Neuronal stem cell (in vitro differentiated cells): ENCODE measurements around the gene RNF25.

Source experiments
- DNase-seq: peaks from one replicate; pipeline ENCODE4 v3.0.0-alpha.2; 2013; ENCODE audit warnings: low spot score
- H2AFZ ChIP-seq: one replicate; pipeline ENCODE4 v1.6.1; 2013; ENCODE audit warnings: mild to moderate bottlenecking, low read length, inconsistent platforms
- H2AK5ac ChIP-seq: 2 replicates; pipeline ENCODE4 v1.6.1; 2013; ENCODE audit warnings: low read depth, mild to moderate bottlenecking, inconsistent platforms, low read length, moderate library complexity, mixed read lengths
- H2BK120ac ChIP-seq: 2 replicates; pipeline ENCODE4 v1.6.1; 2013; ENCODE audit warnings: low read depth, mild to moderate bottlenecking, inconsistent platforms, low read length, moderate library complexity, mixed read lengths
- H2BK12ac ChIP-seq: one replicate; pipeline ENCODE4 v1.6.1; 2013; ENCODE audit warnings: low read length, inconsistent platforms
- H2BK15ac ChIP-seq: 2 replicates; pipeline ENCODE4 v1.6.1; 2013; ENCODE audit warnings: mild to moderate bottlenecking, low read length, inconsistent platforms, mixed read lengths
- H2BK5ac ChIP-seq: one replicate; pipeline ENCODE4 v1.6.1; 2013; ENCODE audit warnings: inconsistent platforms, mild to moderate bottlenecking, low read length, moderate library complexity
- H3K14ac ChIP-seq: one replicate; pipeline ENCODE4 v1.6.1; 2013; ENCODE audit warnings: low read length, inconsistent platforms
- H3K18ac ChIP-seq: 2 replicates; pipeline ENCODE4 v1.6.1; 2013; ENCODE audit warnings: low read length, inconsistent platforms
- H3K23ac ChIP-seq: 2 replicates; pipeline ENCODE4 v1.6.1; 2013; ENCODE audit warnings: low read depth, mild to moderate bottlenecking, mixed read lengths, low read length, inconsistent platforms; ENCODE audit not compliant: poor library complexity
- H3K27ac ChIP-seq: replicated peaks from 3 replicates; pipeline ENCODE4 v1.5.1; 2013; ENCODE audit warnings: low read length, inconsistent platforms
- H3K27me3 ChIP-seq, 3 experiments: 2 replicates each; pipeline ENCODE4 v1.6.1; 2013; ENCODE audit warnings: low read length in 3 of 3, mild to moderate bottlenecking in 2 of 3, inconsistent platforms in 1 of 3, low read depth in 1 of 3, mixed read lengths in 1 of 3, moderate library complexity in 1 of 3; ENCODE audit not compliant: control insufficient read depth in 3 of 3, insufficient read depth in 3 of 3
- H3K36me3 ChIP-seq, 2 donors: replicated peaks in 1 of 2; 2 replicates each; pipeline ENCODE4 v1.6.1; 2013; ENCODE audit warnings: low read length in 2 of 2; ENCODE audit not compliant: control insufficient read depth in 2 of 2, insufficient read depth in 2 of 2
- H3K4ac ChIP-seq: 2 replicates; pipeline ENCODE4 v1.6.1; 2013; ENCODE audit warnings: inconsistent platforms, mild to moderate bottlenecking, low read length, moderate library complexity
- H3K4me1 ChIP-seq, 2 donors: 1 replicate in 1 of 2; 2 replicates in 1 of 2; pipeline ENCODE4 v1.6.1; 2013; ENCODE audit warnings: low read length in 2 of 2, low read depth in 1 of 2; ENCODE audit not compliant: control insufficient read depth in 2 of 2, insufficient read depth in 1 of 2
- H3K4me2 ChIP-seq: one replicate; pipeline ENCODE4 v1.6.1; 2013; ENCODE audit warnings: mild to moderate bottlenecking, low read length, inconsistent platforms; ENCODE audit not compliant: insufficient read depth, poor library complexity, severe bottlenecking
- H3K4me3 ChIP-seq, 2 donors: 2 replicates each; pipeline ENCODE4 v1.5.1; 2013; ENCODE audit warnings: low read length in 2 of 2, mild to moderate bottlenecking in 2 of 2, inconsistent platforms in 1 of 2, moderate library complexity in 1 of 2
- H3K79me1 ChIP-seq: one replicate; pipeline ENCODE4 v1.6.1; 2013; ENCODE audit warnings: low read depth, mild to moderate bottlenecking, inconsistent platforms, low read length, moderate library complexity
- H3K9ac ChIP-seq: one replicate; pipeline ENCODE4 v1.6.1; 2013; ENCODE audit warnings: mild to moderate bottlenecking, low read depth, low read length, inconsistent platforms; ENCODE audit not compliant: poor library complexity
- H3K9me3 ChIP-seq, 2 donors: replicated peaks in 1 of 2; 2 replicates each; pipeline versions ENCODE3 to v1.6.1; 2013; ENCODE audit warnings: low read length in 2 of 2, mild to moderate bottlenecking in 2 of 2, inconsistent platforms in 1 of 2, low read depth in 1 of 2, mixed read lengths in 1 of 2, moderate library complexity in 1 of 2; ENCODE audit not compliant: control insufficient read depth in 2 of 2, insufficient read depth in 1 of 2
- H4K8ac ChIP-seq: one replicate; pipeline ENCODE4 v1.6.1; 2013; ENCODE audit warnings: low read depth, mild to moderate bottlenecking, inconsistent platforms, low read length, moderate library complexity
- H4K91ac ChIP-seq: one replicate; pipeline ENCODE4 v1.6.1; 2013; ENCODE audit warnings: low read length, low read depth, mild to moderate bottlenecking, inconsistent platforms; ENCODE audit not compliant: poor library complexity
- WGBS, 2 donors: extraction: QIAGEN DNeasy Blood & Tissue Kit; methylation state at CpG; one replicate each; pipeline ENCODE4 v1.1.7; 2013; ENCODE audit warnings: missing lambda C conversion rate in 2 of 2, mixed read lengths in 1 of 2; ENCODE audit not compliant: insufficient read length in 2 of 2, insufficient replicate concordance in 1 of 2; ENCODE audit errors: extremely low coverage in 2 of 2; 5-methylcytosine and 5-hydroxymethylcytosine counted together

Gene RNF25

DNA sequence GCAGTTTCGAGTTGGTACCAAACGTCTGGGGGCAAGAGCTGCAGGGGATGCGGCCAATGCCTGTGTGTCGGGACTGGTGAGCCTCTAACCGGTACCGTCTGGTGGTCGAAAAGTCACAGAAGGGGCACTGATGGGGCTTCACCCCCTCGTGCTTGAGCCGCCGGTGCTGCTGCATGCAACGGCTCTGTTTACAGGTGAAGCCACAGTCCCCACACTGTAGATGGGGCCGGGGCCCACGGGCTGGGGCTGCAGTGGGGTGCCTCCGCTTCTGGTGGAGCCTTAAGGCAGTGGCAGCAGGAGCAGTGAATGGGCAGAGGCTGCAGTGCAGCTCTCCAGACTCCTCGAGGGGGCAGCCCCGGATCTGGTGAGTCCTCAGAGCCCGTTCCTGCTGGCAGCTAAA is 29.0 kb downstream of the RNF25 start:
- Histone ChIP-seq H2BK120ac (no peak overlapping the region), H3K36me3 (peaks cover 66 to 94% of the 10 kb centered on the region in 2 donors), H3K9ac (no peak overlapping the region), H2BK12ac (no peak overlapping the region), H4K8ac (no peak overlapping the region), H3K27ac (no peak overlapping the region), H2BK5ac (no peak overlapping the region), H4K91ac (no peak overlapping the region), H3K14ac (no peak overlapping the region), H2AK5ac (no peak overlapping the region), H3K23ac (no peak overlapping the region), H3K4ac (no peak overlapping the region), H3K4me2 (no peak overlapping the region), H3K27me3 (no peaks in the 10 kb centered on the region), H2BK15ac (no peak overlapping the region), H3K18ac (no peak overlapping the region), H3K4me3 (no peak overlapping the region), H3K79me1 (peaks cover 5% of the 10 kb centered on the region), H3K4me1 (no peaks in the 10 kb centered on the region), H3K9me3 (no peaks in the 10 kb centered on the region), H2AFZ (no peak overlapping the region)
- no peak for DNase-seq
- WGBS, 2 donors = no CpG with 5 or more reads among the region's 17 CpGs

- Histone ChIP-seq H3K4me1 (no peaks in the 10 kb centered on the region), H2BK15ac (no peak overlapping the region), H3K9ac (no peak overlapping the region), H3K27me3 (no peaks in the 10 kb centered on the region), H3K14ac (peak overlapping the region; percentile 17), H2AFZ (no peak overlapping the region), H4K91ac (no peak overlapping the region), H2BK12ac (no peak overlapping the region), H3K18ac (no peak overlapping the region), H2AK5ac (no peak overlapping the region), H3K36me3 (peaks cover 65 to 94% of the 10 kb centered on the region in 2 donors), H3K4me2 (no peak overlapping the region), H3K9me3 (no peaks in the 10 kb centered on the region), H3K79me1 (peaks cover 5% of the 10 kb centered on the region), H2BK120ac (no peak overlapping the region), H3K4ac (no peak overlapping the region), H2BK5ac (no peak overlapping the region), H3K23ac (no peak overlapping the region), H4K8ac (no peak overlapping the region), H3K4me3 (no peak overlapping the region), H3K27ac (no peak overlapping the region)
- WGBS, 2 donors = no CpG with 5 or more reads among the region's 18 CpGs
- DNase-seq = no peak
Measured at GRCh38 chr2:218642121-218642656, 29.6 kb downstream of the RNF25 start.

GRCh38 chr2:218638372-218638771 is 33.4 kb downstream of the RNF25 start:
- no peak overlapping the region for H2BK5ac ChIP-seq
- H3K36me3 ChIP-seq = peaks cover 62 to 94% of the 10 kb centered on the region in 2 donors
- no peak overlapping the region for H4K8ac ChIP-seq
- H3K79me1 ChIP-seq = peaks cover 2% of the 10 kb centered on the region
- H3K14ac ChIP-seq = peak overlapping the region; percentile 75
- no peak overlapping the region for H2BK120ac ChIP-seq
- H3K27me3 ChIP-seq = no peaks in the 10 kb centered on the region
- H3K4ac ChIP-seq = no peak overlapping the region
- H3K4me2 ChIP-seq = no peak overlapping the region
- peak overlapping the region; percentile 11 for H3K23ac ChIP-seq
- WGBS, 2 donors = no CpG with 5 or more reads among the region's 18 CpGs
- H3K27ac ChIP-seq = no peak overlapping the region
- H4K91ac ChIP-seq = no peak overlapping the region
- no peak overlapping the region for H3K18ac ChIP-seq
- no peak overlapping the region for H2AFZ ChIP-seq
- no peak overlapping the region for H2BK15ac ChIP-seq
- H2BK12ac ChIP-seq = no peak overlapping the region
- no peaks in the 10 kb centered on the region for H3K4me1 ChIP-seq
- H3K4me3 ChIP-seq = peak overlapping the region in 1 of 2 donors; percentile 43
- H3K9ac ChIP-seq = no peak overlapping the region
- no peak overlapping the region for H2AK5ac ChIP-seq
- no peaks in the 10 kb centered on the region for H3K9me3 ChIP-seq
- no peak for DNase-seq

- Histone ChIP-seq H3K27me3 (no peaks in the 10 kb centered on the region), H2BK120ac (no peak overlapping the region), H4K8ac (no peak overlapping the region), H3K36me3 (peaks cover 44 to 77% of the 10 kb centered on the region in 2 donors), H3K9me3 (no peaks in the 10 kb centered on the region), H3K4me1 (no peaks in the 10 kb centered on the region), H3K79me1 (peaks cover 2% of the 10 kb centered on the region), H2AFZ (no peak overlapping the region), H3K4me3 (no peak overlapping the region), H3K27ac (no peak overlapping the region), H2BK5ac (no peak overlapping the region), H3K18ac (no peak overlapping the region), H3K23ac (no peak overlapping the region), H2BK15ac (no peak overlapping the region), H2BK12ac (no peak overlapping the region), H3K4ac (no peak overlapping the region), H3K14ac (no peak overlapping the region), H3K9ac (no peak overlapping the region), H3K4me2 (no peak overlapping the region), H4K91ac (no peak overlapping the region), H2AK5ac (no peak overlapping the region)
- no peak for DNase-seq
- no CpG with 5 or more reads among the region's 5 CpGs for whole genome bisulfite sequencing, 2 donors
Measured at GRCh38 chr2:218635719-218636118, 36.1 kb downstream of the RNF25 start.
